ENCODE measurements around the gene TSPAN4. TPM values are rescaled to one million over a fixed set of nuclear protein-coding genes. Genes with fewer than 3 reads are reported as not detected.

Gene TSPAN4
- total and polyA plus RNA-seq, 2 of the 13 experiments (the other 11 are each of a cell fraction or from before 2014, with no cell fraction given): 31.7 to 68.3 TPM

- TF ChIP-seq, protein P1, sequence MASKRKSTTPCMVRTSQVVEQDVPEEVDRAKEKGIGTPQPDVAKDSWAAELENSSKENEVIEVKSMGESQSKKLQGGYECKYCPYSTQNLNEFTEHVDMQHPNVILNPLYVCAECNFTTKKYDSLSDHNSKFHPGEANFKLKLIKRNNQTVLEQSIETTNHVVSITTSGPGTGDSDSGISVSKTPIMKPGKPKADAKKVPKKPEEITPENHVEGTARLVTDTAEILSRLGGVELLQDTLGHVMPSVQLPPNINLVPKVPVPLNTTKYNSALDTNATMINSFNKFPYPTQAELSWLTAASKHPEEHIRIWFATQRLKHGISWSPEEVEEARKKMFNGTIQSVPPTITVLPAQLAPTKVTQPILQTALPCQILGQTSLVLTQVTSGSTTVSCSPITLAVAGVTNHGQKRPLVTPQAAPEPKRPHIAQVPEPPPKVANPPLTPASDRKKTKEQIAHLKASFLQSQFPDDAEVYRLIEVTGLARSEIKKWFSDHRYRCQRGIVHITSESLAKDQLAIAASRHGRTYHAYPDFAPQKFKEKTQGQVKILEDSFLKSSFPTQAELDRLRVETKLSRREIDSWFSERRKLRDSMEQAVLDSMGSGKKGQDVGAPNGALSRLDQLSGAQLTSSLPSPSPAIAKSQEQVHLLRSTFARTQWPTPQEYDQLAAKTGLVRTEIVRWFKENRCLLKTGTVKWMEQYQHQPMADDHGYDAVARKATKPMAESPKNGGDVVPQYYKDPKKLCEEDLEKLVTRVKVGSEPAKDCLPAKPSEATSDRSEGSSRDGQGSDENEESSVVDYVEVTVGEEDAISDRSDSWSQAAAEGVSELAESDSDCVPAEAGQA (IDR thresholded peaks at IDR 0.05; ENCODE audit: low read depth): no peak
- TF ChIP-seq, protein P1 (CRISPR knock-in tag; IDR thresholded peaks at IDR 0.05; ENCODE audit: borderline replicate concordance): no peak
- TF ChIP-seq MXI1 (IDR thresholded peaks at IDR 0.05; ENCODE audit: borderline replicate concordance, low read depth, low read length): peak; percentile 66; the same call in 1 of the 3 replicates
- TF ChIP-seq GABPB1 (CRISPR knock-in tag; IDR thresholded peaks at IDR 0.05): peak; percentile 73
- no peak for TF ChIP-seq MXD1 (CRISPR knock-in tag; IDR thresholded peaks at IDR 0.05)
- no peak; the same call in 1 of the 2 replicates for TF ChIP-seq TFAP4 (IDR thresholded peaks at IDR 0.05; ENCODE audit: borderline replicate concordance, low read depth)
- TF ChIP-seq ZMYM2 (CRISPR knock-in tag; IDR thresholded peaks at IDR 0.05): peak; percentile 66; the same call in 1 of the 2 replicates
- peak; percentile 31; the same call in 1 of the 2 replicates for TF ChIP-seq YEATS2 (CRISPR knock-in tag; IDR thresholded peaks at IDR 0.05; ENCODE audit: borderline replicate concordance)
- TF ChIP-seq ZNF816 (CRISPR knock-in tag; IDR thresholded peaks at IDR 0.05; ENCODE audit: borderline replicate concordance): no peak
- TF ChIP-seq NFKBIZ (CRISPR knock-in tag; IDR thresholded peaks at IDR 0.05): 0 out of 2 replicates have a peak, but pooled peaks have one; percentile 48
- TF ChIP-seq GABPA (IDR thresholded peaks at IDR 0.05; ENCODE audit: low read depth, low read length): 0 out of 2 replicates have a peak, but pooled peaks have one; percentile 31
- peak; percentile 79 for TF ChIP-seq GABPA (CRISPR knock-in tag; IDR thresholded peaks at IDR 0.05; ENCODE audit: low read depth)
- TF ChIP-seq, protein P2, sequence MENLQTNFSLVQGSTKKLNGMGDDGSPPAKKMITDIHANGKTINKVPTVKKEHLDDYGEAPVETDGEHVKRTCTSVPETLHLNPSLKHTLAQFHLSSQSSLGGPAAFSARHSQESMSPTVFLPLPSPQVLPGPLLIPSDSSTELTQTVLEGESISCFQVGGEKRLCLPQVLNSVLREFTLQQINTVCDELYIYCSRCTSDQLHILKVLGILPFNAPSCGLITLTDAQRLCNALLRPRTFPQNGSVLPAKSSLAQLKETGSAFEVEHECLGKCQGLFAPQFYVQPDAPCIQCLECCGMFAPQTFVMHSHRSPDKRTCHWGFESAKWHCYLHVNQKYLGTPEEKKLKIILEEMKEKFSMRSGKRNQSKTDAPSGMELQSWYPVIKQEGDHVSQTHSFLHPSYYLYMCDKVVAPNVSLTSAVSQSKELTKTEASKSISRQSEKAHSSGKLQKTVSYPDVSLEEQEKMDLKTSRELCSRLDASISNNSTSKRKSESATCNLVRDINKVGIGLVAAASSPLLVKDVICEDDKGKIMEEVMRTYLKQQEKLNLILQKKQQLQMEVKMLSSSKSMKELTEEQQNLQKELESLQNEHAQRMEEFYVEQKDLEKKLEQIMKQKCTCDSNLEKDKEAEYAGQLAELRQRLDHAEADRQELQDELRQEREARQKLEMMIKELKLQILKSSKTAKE (CRISPR knock-in tag; IDR thresholded peaks at IDR 0.05; ENCODE audit: borderline replicate concordance): 0 out of 2 replicates have a peak, but pooled peaks have one; percentile 58
- TF ChIP-seq NFE2L1 (CRISPR knock-in tag; IDR thresholded peaks at IDR 0.05; ENCODE audit: borderline replicate concordance): no peak
- peak; percentile 50 for TF ChIP-seq ZNF605 (CRISPR knock-in tag; IDR thresholded peaks at IDR 0.05)
- TF ChIP-seq REPIN1 (CRISPR knock-in tag; IDR thresholded peaks at IDR 0.05; ENCODE audit: borderline replicate concordance, low read depth): peak; percentile 46; the same call in 1 of the 2 replicates
- TF ChIP-seq THAP11 (CRISPR knock-in tag; IDR thresholded peaks at IDR 0.05): 0 out of 2 replicates have a peak, but pooled peaks have one; percentile 45
- TF ChIP-seq TARDBP (CRISPR knock-in tag; IDR thresholded peaks at IDR 0.05): peak; percentile 92
- TF ChIP-seq MTA1 (CRISPR knock-in tag; IDR thresholded peaks at IDR 0.05; ENCODE audit: borderline replicate concordance): peak; percentile 62; the same call in 1 of the 2 replicates
- TF ChIP-seq ERF (CRISPR knock-in tag; IDR thresholded peaks at IDR 0.05): peak; percentile 85
Measured at GRCh38 chr11:914747-915501, 72.3 kb downstream of the TSPAN4 start (continued).
